G401 (cell line): ENCODE data around the gene SF3B2. TPM values are rescaled to one million over a fixed set of nuclear protein-coding genes. Genes with fewer than 3 reads are reported as not detected.

ENCODE experiments used
- total RNA-seq: library from RNA; depleted of rRNA; stranded (reverse); fragments of >200 nt; shearing (Covaris generic); gene quantifications from 2 replicates; pipeline ENCODE4 v1.2.3, GENCODE V29; 2014; rRNA removed

SF3B2 gene
- total RNA-seq, 1 experiment from 2014 or later, result 264 TPM

Other genes starting within 250 kb of the SF3B2 start
- gene SNX32, start 218.4 kb upstream of the SF3B2 start, total RNA-seq, result not detected in 2 replicates
- gene CFL1, start 194.2 kb upstream of the SF3B2 start, total RNA-seq, result 1,273 and 1,592 TPM in 2 replicates
- gene MUS81, start 191.9 kb upstream of the SF3B2 start, total RNA-seq, result 61.8 and 70.4 TPM in 2 replicates
- 35.8 and 38.2 TPM in 2 replicates for gene EFEMP2, start 179.6 kb upstream of the SF3B2 start, total RNA-seq
- not detected in 2 replicates for gene CTSW, start 172.5 kb upstream of the SF3B2 start, total RNA-seq
- 79.3 and 89.3 TPM in 2 replicates for gene FIBP, start 163.9 kb upstream of the SF3B2 start, total RNA-seq
- gene CCDC85B, start 161.7 kb upstream of the SF3B2 start, total RNA-seq, result 180 and 212 TPM in 2 replicates
- gene FOSL1, start 152.0 kb upstream of the SF3B2 start, total RNA-seq, result 23.6 and 30.8 TPM in 2 replicates
- 14.2 and 17.2 TPM in 2 replicates for gene C11orf68, start 133.3 kb upstream of the SF3B2 start, total RNA-seq
- 174 and 179 TPM in 2 replicates for gene DRAP1, start 132.9 kb upstream of the SF3B2 start, total RNA-seq
- gene TSGA10IP, start 106.9 kb upstream of the SF3B2 start, total RNA-seq, result not detected in 2 replicates
- 49.0 and 73.1 TPM in 2 replicates for gene SART1, start 90.6 kb upstream of the SF3B2 start, total RNA-seq
- 15.6 and 29.9 TPM in 2 replicates for gene EIF1AD, start 50.2 kb upstream of the SF3B2 start, total RNA-seq
- gene BANF1, start 49.9 kb upstream of the SF3B2 start, total RNA-seq, result 291 and 355 TPM in 2 replicates
- not detected in 2 replicates for gene CST6, start 40.4 kb upstream of the SF3B2 start, total RNA-seq
- not detected in 2 replicates for gene CATSPER1, start 25.9 kb upstream of the SF3B2 start, total RNA-seq
- not detected in 2 replicates for gene GAL3ST3, start 3.2 kb upstream of the SF3B2 start, total RNA-seq
- 10.5 and 23.2 TPM in 2 replicates for gene PACS1, start 17.9 kb downstream of the SF3B2 start, total RNA-seq
- gene KLC2, start 205.3 kb downstream of the SF3B2 start, total RNA-seq, result 17.2 and 18.3 TPM in 2 replicates
- gene RAB1B, start 216.3 kb downstream of the SF3B2 start, total RNA-seq, result 67.8 and 81.8 TPM in 2 replicates
- gene CNIH2, start 225.8 kb downstream of the SF3B2 start, total RNA-seq, result 4.4 and 12.4 TPM in 2 replicates
- 106 and 113 TPM in 2 replicates for gene YIF1A, start 236.8 kb downstream of the SF3B2 start, total RNA-seq
- 2.8 TPM in 1 of 2 replicates, not detected in the other for gene TMEM151A, start 239.5 kb downstream of the SF3B2 start, total RNA-seq